ENCODE data around the gene GOLGA6C.
"Not testable (repeated sequence)": the region's sequence is repeated elsewhere in the genome, so short reads cannot be mapped to it uniquely, and the experiment has no call there.

The GOLGA6C gene

GRCh38 chr15:75307778-75308390 lies 49.8 kb downstream of the GOLGA6C start:
- no peak overlapping the region for H3K27ac ChIP-seq
- peak; percentile 79 for TF ChIP-seq CTCF (conservative IDR thresholded peaks at IDR 0.05)
- TF ChIP-seq ZFX (IDR thresholded peaks at IDR 0.05), result no peak

- TF ChIP-seq ZFX (IDR thresholded peaks at IDR 0.05), result no peak
- no peak for TF ChIP-seq CTCF (conservative IDR thresholded peaks at IDR 0.05)
- H3K27ac ChIP-seq, result no peak overlapping the region
Measured at GRCh38 chr15:75309711-75310110, 51.6 kb downstream of the GOLGA6C start.

GRCh38 chr15:75312548-75312947 lies 54.4 kb downstream of the GOLGA6C start:
- H3K27ac ChIP-seq, result not testable (repeated sequence)

GRCh38 chr15:75313116-75313845 lies 55.1 kb downstream of the GOLGA6C start:
- no peak for TF ChIP-seq ZFX (IDR thresholded peaks at IDR 0.05)
- TF ChIP-seq CTCF (conservative IDR thresholded peaks at IDR 0.05), result no peak
- H3K27ac ChIP-seq, result no peak overlapping the region

GRCh38 chr15:75314552-75315290 lies 56.6 kb downstream of the GOLGA6C start:
- TF ChIP-seq CTCF (conservative IDR thresholded peaks at IDR 0.05) (no peak), ZFX (IDR thresholded peaks at IDR 0.05) (no peak)

GRCh38 chr15:75319231-75319897 lies 61.2 kb downstream of the GOLGA6C start:
- not testable (repeated sequence) for H3K27ac ChIP-seq

More at GRCh38 chr15:75314552-75315290, 56.6 kb downstream of the GOLGA6C start:
- no peak overlapping the region for H3K27ac ChIP-seq
